ENCODE results near the gene CHST7. TPM values are rescaled to one million over a fixed set of nuclear protein-coding genes. Genes with fewer than 3 reads are reported as not detected.
A peak's percentile ranks its signal among the peaks of the same experiment; 100 is the strongest.

Gene CHST7
- total RNA-seq, 2 experiments from 2014 or later: 2.5 to 2.8 TPM

DNA sequence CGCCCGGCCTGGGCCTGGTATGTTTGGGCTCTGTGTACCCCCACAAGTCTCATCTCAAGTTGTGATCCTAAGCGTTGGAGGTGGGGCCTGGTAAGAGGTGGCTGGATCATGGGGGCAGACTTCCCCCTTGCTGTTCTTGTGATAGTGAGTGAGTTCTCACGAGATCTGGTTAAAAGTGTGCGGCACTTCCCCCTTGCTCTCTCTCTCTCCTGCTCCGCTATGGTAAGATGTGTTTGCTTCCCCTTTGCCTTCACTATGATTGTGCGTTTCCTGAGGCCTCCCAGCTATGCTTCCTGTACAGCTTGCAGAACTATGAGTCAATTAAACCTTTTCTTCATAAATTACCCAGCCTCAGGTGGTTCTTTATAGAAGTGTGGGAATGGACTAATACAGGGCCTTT lies 53.0 kb downstream of the CHST7 start:
- ChIA-PET POLR2A (interaction anchor here (0.6 kb wide), 1 partner anchor 797 kb away, joined by 3 read pairs; no protein-coding TSS in a partner anchor), CTCF (no interaction called here)
- Mint-ChIP-seq H3K27ac (peak overlapping the region; percentile 52), H3K4me1 (ENCODE audit: low read depth) (peaks cover 30% of the 10 kb centered on the region), H3K36me3 (ENCODE audit: low read depth) (peaks cover 22% of the 10 kb centered on the region), H3K9me3 (no peaks in the 10 kb centered on the region), H3K4me3 (no peak overlapping the region), H3K27me3 (no peaks in the 10 kb centered on the region)
- DNase-seq (peak; percentile 39), ATAC-seq (peak; percentile 24)
- TF ChIP-seq, protein P1, sequence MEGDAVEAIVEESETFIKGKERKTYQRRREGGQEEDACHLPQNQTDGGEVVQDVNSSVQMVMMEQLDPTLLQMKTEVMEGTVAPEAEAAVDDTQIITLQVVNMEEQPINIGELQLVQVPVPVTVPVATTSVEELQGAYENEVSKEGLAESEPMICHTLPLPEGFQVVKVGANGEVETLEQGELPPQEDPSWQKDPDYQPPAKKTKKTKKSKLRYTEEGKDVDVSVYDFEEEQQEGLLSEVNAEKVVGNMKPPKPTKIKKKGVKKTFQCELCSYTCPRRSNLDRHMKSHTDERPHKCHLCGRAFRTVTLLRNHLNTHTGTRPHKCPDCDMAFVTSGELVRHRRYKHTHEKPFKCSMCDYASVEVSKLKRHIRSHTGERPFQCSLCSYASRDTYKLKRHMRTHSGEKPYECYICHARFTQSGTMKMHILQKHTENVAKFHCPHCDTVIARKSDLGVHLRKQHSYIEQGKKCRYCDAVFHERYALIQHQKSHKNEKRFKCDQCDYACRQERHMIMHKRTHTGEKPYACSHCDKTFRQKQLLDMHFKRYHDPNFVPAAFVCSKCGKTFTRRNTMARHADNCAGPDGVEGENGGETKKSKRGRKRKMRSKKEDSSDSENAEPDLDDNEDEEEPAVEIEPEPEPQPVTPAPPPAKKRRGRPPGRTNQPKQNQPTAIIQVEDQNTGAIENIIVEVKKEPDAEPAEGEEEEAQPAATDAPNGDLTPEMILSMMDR (IDR thresholded peaks at IDR 0.05): no peak
- intact Hi-C loops (cut with micrococcal nuclease): no loop called here

DNA sequence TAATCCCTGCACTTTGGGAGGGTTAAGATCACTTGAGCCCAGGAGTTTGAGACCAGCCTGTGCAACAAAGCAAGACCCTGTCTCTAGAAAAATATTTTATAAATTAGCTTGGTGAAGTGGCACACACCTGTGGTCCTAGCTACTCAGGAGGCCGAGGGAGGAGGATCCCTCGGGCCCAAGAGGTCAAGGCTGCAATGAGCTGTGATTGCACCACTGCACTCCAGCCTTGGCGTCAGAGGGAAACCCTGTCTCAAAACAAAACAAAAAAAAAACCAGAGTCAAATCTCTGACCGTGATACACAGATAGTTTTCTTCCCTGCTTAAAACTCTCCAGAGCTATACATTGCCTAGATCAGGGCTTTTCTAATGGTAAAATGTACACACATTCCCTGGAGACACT lies 53.5 kb downstream of the CHST7 start:
- TF ChIP-seq, protein P1 (IDR thresholded peaks at IDR 0.05): no peak
- intact Hi-C loops (cut with micrococcal nuclease): no loop called here
- ATAC-seq: no peak
- Mint-ChIP-seq H3K4me3 (no peak overlapping the region), H3K27ac (no peak overlapping the region), H3K4me1 (ENCODE audit: low read depth) (peaks cover 30% of the 10 kb centered on the region), H3K9me3 (no peaks in the 10 kb centered on the region), H3K36me3 (ENCODE audit: low read depth) (peaks cover 23% of the 10 kb centered on the region), H3K27me3 (no peaks in the 10 kb centered on the region)
- POLR2A ChIA-PET: interaction anchor here (0.6 kb wide), 1 partner anchor 797 kb away, joined by 3 read pairs; no protein-coding TSS in a partner anchor
- CTCF ChIA-PET: no interaction called here
- DNase-seq: no peak

DNA sequence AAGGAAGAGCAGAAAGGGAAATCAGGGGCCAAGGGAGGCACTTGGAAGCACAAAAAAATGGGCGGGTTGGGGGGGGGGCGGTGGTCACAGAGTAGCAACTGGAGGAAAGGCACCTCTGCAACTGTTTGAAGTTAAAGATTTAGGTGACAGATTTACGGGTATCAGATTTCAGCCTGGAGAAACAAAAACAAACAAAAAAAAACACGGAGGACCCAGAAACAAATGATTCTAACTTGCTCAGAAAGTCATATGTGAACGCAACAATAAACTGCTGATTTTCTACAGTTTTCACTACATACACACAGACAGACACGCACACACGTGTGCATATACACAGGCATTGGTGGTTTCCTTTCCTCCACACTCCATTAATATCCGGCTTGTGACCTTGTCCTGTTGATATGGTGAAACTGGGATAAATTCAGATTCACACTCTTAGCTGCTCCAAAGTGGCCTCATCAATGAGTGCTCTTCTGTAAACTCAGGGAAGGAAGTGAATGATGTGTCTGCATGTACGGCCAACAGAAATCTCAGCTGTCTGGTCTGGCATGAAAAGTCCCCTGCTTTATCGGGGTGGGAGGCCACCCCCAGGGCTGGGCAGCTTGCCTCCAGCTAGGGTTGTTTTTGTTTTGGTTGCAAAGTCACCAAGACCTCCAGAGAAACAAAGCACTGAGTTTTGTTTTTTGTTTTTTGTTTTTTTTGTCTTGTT lies 54.3 kb downstream of the CHST7 start:
- intact Hi-C loops (cut with micrococcal nuclease): no loop called here
- H3K27ac Mint-ChIP-seq: peak overlapping the region; percentile 66
- no peaks in the 10 kb centered on the region for H3K27me3 Mint-ChIP-seq
- ChIA-PET CTCF (no interaction called here), POLR2A (no interaction called here)
- no peak for ATAC-seq
- H3K4me3 Mint-ChIP-seq: no peak overlapping the region
- H3K9me3 Mint-ChIP-seq: no peaks in the 10 kb centered on the region
- no peak for DNase-seq
- H3K4me1 Mint-ChIP-seq (ENCODE audit: low read depth): peaks cover 30% of the 10 kb centered on the region
- TF ChIP-seq, protein P1 (IDR thresholded peaks at IDR 0.05): no peak
- peaks cover 23% of the 10 kb centered on the region for H3K36me3 Mint-ChIP-seq (ENCODE audit: low read depth)

DNA sequence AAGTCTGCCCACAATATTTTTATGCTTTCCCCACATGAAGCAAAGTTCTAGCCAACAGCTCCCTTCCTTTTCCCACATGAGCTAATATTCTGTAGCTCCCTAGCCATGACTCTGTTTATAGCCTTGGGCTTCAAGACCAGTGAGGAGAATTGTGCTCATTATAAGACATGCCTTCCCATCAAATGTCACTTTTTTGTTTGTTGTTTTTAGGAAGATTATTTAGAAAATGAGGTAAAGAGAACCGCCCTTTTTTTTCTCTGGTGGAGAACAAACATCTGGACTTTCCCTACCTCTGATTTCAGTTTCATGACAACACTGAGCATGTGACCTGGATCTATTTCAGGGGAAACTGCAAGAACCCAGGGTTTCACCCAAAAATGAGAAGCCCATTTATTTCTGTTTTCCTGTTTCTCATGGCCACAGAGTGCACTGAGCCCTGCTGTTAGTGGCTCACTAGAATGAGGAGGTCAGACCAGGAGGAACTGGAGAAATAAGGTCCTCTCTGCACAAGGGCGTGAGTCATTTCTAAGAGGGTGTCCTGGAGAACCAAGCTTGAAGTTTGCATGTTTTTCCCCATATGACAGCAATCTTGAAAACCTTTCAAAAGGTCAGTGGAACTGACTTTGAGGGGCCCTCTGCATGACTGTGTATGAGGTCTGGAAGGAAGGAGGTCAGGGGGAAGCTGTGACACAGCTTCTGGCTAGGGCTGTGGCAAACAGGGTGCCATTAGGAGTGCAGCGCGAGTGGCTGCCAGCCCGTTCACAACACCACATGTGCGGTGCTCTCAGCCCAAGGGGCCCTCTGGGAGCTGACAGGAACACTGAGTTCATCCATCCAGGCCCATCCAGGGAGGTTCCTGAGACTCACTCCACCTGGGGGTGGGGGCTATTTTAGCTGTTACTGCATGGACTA lies 55.2 kb downstream of the CHST7 start:
- H3K9me3 Mint-ChIP-seq: no peaks in the 10 kb centered on the region
- TF ChIP-seq, protein P1 (IDR thresholded peaks at IDR 0.05): no peak
- H3K4me1 Mint-ChIP-seq (ENCODE audit: low read depth): peaks cover 30% of the 10 kb centered on the region
- no peaks in the 10 kb centered on the region for H3K27me3 Mint-ChIP-seq
- peaks cover 24% of the 10 kb centered on the region for H3K36me3 Mint-ChIP-seq (ENCODE audit: low read depth)
- POLR2A ChIA-PET: interaction anchor here (0.6 kb wide), 1 partner anchor 283 kb away, joined by 3 read pairs; no protein-coding TSS in a partner anchor
- intact Hi-C loops (cut with micrococcal nuclease): no loop called here
- DNase-seq (peak; percentile 51), ATAC-seq (peak; percentile 89)
- no peak overlapping the region for H3K4me3 Mint-ChIP-seq
- CTCF ChIA-PET: interaction anchor here (0.5 to 0.6 kb wide), 2 partner anchors 57 to 93 kb away, joined by 3 read pairs; no protein-coding TSS in a partner anchor
- peak overlapping the region; percentile 66 for H3K27ac Mint-ChIP-seq

All from activated CD8-positive, alpha-beta T cell treated with anti-CD3 and anti-CD28 coated beads for 36 hours (primary cell).